DND-41 (cell line): ENCODE measurements around the gene TCP11.

Source experiments
- ATAC-seq: fragments of 200-7000 bp; cut with Tn5 transposase; 3 replicates; pipeline ENCODE4 v1.9.1; 2021; ENCODE audit warnings: low read depth; ENCODE audit not compliant: insufficient read depth
- DNase-seq: peaks from one replicate; pipeline ENCODE4 v3.0.0-alpha.2; 2020
- H2AFZ ChIP-seq: 2 replicates; pipeline ENCODE4 v1.6.0; 2012; ENCODE audit warnings: low read depth, low read length
- H3K27ac ChIP-seq: 2 replicates; pipeline ENCODE4 v1.5.1; 2012; ENCODE audit warnings: low read length, inconsistent platforms
- H3K27me3 ChIP-seq: fragments of 200-600 bp; sonication (generic); 2 replicates; pipeline ENCODE4 v1.6.0; 2012; ENCODE audit warnings: low read length, mild to moderate bottlenecking, inconsistent platforms; ENCODE audit not compliant: insufficient read depth, poor library complexity
- H3K36me3 ChIP-seq: 2 replicates; pipeline ENCODE4 v1.5.1; 2012; ENCODE audit warnings: low read length, inconsistent platforms; ENCODE audit not compliant: insufficient read depth
- H3K4me1 ChIP-seq: 2 replicates; pipeline ENCODE4 v1.5.1; 2012; ENCODE audit warnings: mild to moderate bottlenecking, low read length; ENCODE audit not compliant: insufficient read depth
- H3K4me2 ChIP-seq: 2 replicates; pipeline ENCODE4 v1.6.0; 2012; ENCODE audit warnings: mild to moderate bottlenecking, moderate library complexity, low read length, inconsistent platforms; ENCODE audit not compliant: insufficient read depth
- H3K4me3 ChIP-seq, 2 experiments: fragments of 200-600 bp in 1 of 2; shearing (Covaris generic) in 1 of 2; 2 replicates each; pipeline ENCODE4 v1.5.1; 2012 to 2016; ENCODE audit warnings: inconsistent platforms in 2 of 2, low read length in 2 of 2, mild to moderate bottlenecking in 2 of 2, low read depth in 1 of 2, moderate library complexity in 1 of 2
- H3K79me2 ChIP-seq: 2 replicates; pipeline ENCODE4 v1.6.0; 2012; ENCODE audit warnings: low read length, inconsistent platforms; ENCODE audit not compliant: insufficient read depth
- H3K9ac ChIP-seq: 2 replicates; pipeline ENCODE4 v1.6.0; 2012; ENCODE audit warnings: low read depth, mild to moderate bottlenecking, inconsistent platforms, low read length, moderate library complexity
- H3K9me3 ChIP-seq: 2 replicates; pipeline ENCODE4 v1.5.1; 2012; ENCODE audit warnings: low read length, moderate library complexity, mild to moderate bottlenecking, inconsistent platforms; ENCODE audit not compliant: insufficient read depth, severe bottlenecking
- H4K20me1 ChIP-seq: 2 replicates; pipeline ENCODE4 v1.6.0; 2012; ENCODE audit warnings: low read length; ENCODE audit not compliant: insufficient read depth
- EZH2 ChIP-seq: IDR thresholded peaks from 3 replicates; pipeline ENCODE4 v1.6.1; 2012; ENCODE audit warnings: borderline replicate concordance, low read depth, mild to moderate bottlenecking, moderate library complexity, low read length, inconsistent platforms; ENCODE audit not compliant: severe bottlenecking
- TF ChIP-seq, protein P1 (sequence below): IDR thresholded peaks from 2 replicates; pipeline ENCODE4 v1.5.1; 2012; ENCODE audit warnings: borderline replicate concordance, low read length, moderate library complexity, mild to moderate bottlenecking; ENCODE audit not compliant: poor library complexity, severe bottlenecking; ENCODE audit errors: extremely low read depth

Gene TCP11

DNA sequence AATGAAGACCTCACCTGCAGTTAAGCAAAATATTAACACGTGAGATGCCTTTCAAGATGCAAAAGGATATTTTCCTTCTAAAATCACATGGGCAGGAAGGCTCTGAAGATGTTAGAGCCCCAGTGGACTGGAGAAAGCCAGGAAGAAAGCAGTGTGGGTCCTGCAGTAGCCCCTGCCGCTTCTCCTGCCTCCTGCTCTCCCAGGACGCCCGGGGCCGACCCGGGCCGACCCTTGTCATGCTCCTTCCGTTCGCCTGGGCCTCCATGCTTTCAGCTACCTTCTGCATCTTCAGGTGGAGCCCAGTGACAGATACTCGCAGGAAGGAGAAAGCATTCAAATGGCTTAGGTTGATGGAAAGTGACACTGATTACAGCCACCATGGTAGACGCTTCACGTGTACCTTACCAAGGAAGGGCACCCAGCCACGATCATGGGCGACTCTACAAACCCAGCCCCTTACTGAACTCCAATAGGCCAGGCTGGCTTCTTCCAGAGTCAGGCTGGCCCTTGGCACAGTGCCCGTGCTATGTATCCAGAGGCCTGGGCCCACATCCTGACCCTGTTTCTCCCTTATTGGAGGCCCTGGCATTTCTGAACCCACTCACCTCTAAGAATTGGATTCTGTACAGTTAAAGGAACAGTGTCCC lies 69.0 kb downstream of the TCP11 start:
- Histone ChIP-seq H3K9me3 (no peaks in the 10 kb centered on the region), H3K79me2 (no peaks in the 10 kb centered on the region), H3K4me3 (no peak overlapping the region), H3K9ac (no peak overlapping the region), H3K4me1 (no peaks in the 10 kb centered on the region), H3K36me3 (no peaks in the 10 kb centered on the region), H2AFZ (no peak overlapping the region), H3K27ac (no peak overlapping the region), H4K20me1 (peaks cover 27% of the 10 kb centered on the region), H3K27me3 (no peaks in the 10 kb centered on the region), H3K4me2 (no peak overlapping the region)
- ATAC-seq (no peak), DNase-seq (no peak)
- TF ChIP-seq, protein P1, sequence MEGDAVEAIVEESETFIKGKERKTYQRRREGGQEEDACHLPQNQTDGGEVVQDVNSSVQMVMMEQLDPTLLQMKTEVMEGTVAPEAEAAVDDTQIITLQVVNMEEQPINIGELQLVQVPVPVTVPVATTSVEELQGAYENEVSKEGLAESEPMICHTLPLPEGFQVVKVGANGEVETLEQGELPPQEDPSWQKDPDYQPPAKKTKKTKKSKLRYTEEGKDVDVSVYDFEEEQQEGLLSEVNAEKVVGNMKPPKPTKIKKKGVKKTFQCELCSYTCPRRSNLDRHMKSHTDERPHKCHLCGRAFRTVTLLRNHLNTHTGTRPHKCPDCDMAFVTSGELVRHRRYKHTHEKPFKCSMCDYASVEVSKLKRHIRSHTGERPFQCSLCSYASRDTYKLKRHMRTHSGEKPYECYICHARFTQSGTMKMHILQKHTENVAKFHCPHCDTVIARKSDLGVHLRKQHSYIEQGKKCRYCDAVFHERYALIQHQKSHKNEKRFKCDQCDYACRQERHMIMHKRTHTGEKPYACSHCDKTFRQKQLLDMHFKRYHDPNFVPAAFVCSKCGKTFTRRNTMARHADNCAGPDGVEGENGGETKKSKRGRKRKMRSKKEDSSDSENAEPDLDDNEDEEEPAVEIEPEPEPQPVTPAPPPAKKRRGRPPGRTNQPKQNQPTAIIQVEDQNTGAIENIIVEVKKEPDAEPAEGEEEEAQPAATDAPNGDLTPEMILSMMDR = no peak
- TF ChIP-seq EZH2 = no peak

GRCh38 chr6:35071347-35071994 lies 69.7 kb downstream of the TCP11 start:
- DNase-seq (no peak), ATAC-seq (no peak)
- no peaks in the 10 kb centered on the region for H3K79me2 ChIP-seq
- H2AFZ ChIP-seq = no peak overlapping the region
- no peak overlapping the region for H3K4me3 ChIP-seq
- H3K4me2 ChIP-seq = no peak overlapping the region
- H3K36me3 ChIP-seq = no peaks in the 10 kb centered on the region
- H3K27ac ChIP-seq = no peak overlapping the region
- peaks cover 34% of the 10 kb centered on the region for H4K20me1 ChIP-seq
- H3K4me1 ChIP-seq = no peaks in the 10 kb centered on the region
- H3K9ac ChIP-seq = no peak overlapping the region
- no peaks in the 10 kb centered on the region for H3K9me3 ChIP-seq
- H3K27me3 ChIP-seq = no peaks in the 10 kb centered on the region
- TF ChIP-seq, protein P1 = no peak
- TF ChIP-seq EZH2 = no peak

GRCh38 chr6:35070111-35070510 lies 71.0 kb downstream of the TCP11 start:
- Histone ChIP-seq H3K79me2 (no peaks in the 10 kb centered on the region), H3K27ac (no peak overlapping the region), H3K4me1 (no peaks in the 10 kb centered on the region), H3K9me3 (no peaks in the 10 kb centered on the region), H3K4me2 (no peak overlapping the region), H3K4me3 (no peak overlapping the region), H3K36me3 (0 out of 2 replicates have a peak, but pooled peaks cover 3% of the 10 kb centered on the region), H2AFZ (no peak overlapping the region), H4K20me1 (peaks cover 48% of the 10 kb centered on the region), H3K9ac (no peak overlapping the region), H3K27me3 (no peaks in the 10 kb centered on the region)
- no peak for TF ChIP-seq EZH2
- TF ChIP-seq, protein P1 = no peak
- no peak for DNase-seq
- no peak for ATAC-seq
